ENCODE results near the gene TCF4. TPM values are rescaled to one million over a fixed set of nuclear protein-coding genes. Genes with fewer than 3 reads are reported as not detected.

The TCF4 gene
- polyA plus RNA-seq, 1 donor (not counting 4 experiments of a cell fraction or from before 2014, with no cell fraction given), result 9.7 TPM

GRCh38 chr18:55390898-55391297 is 197.1 kb downstream of the TCF4 start:
- no peak overlapping the region for H3K4me3 ChIP-seq (ENCODE audit: control insufficient read depth in 2 of 3, extremely low read depth in 1 of 3, insufficient read depth in 2 of 3, low read depth in 1 of 3, low read length in 3 of 3)
- H3K9me3 ChIP-seq (ENCODE audit: control insufficient read depth, low read depth, low read length), result no peaks in the 10 kb centered on the region
- H3K27ac ChIP-seq (ENCODE audit: control insufficient read depth, insufficient read depth, low read length), result no peak overlapping the region
- H3K4me1 ChIP-seq (ENCODE audit: control insufficient read depth, extremely low read depth, insufficient read depth, low read length), result no peaks in the 10 kb centered on the region
- no peaks in the 10 kb centered on the region for H3K9me1 ChIP-seq (ENCODE audit: control insufficient read depth, extremely low read depth, insufficient read depth, low read length)
- H3K36me3 ChIP-seq (ENCODE audit: control insufficient read depth in 2 of 2, extremely low read depth in 1 of 2, insufficient read depth in 2 of 2, low read length in 2 of 2), result no peaks in the 10 kb centered on the region
- no peak for FAIRE-seq
- DNase-seq (ENCODE audit: low read depth, low spot score), result no peak
- TF ChIP-seq, protein P1, sequence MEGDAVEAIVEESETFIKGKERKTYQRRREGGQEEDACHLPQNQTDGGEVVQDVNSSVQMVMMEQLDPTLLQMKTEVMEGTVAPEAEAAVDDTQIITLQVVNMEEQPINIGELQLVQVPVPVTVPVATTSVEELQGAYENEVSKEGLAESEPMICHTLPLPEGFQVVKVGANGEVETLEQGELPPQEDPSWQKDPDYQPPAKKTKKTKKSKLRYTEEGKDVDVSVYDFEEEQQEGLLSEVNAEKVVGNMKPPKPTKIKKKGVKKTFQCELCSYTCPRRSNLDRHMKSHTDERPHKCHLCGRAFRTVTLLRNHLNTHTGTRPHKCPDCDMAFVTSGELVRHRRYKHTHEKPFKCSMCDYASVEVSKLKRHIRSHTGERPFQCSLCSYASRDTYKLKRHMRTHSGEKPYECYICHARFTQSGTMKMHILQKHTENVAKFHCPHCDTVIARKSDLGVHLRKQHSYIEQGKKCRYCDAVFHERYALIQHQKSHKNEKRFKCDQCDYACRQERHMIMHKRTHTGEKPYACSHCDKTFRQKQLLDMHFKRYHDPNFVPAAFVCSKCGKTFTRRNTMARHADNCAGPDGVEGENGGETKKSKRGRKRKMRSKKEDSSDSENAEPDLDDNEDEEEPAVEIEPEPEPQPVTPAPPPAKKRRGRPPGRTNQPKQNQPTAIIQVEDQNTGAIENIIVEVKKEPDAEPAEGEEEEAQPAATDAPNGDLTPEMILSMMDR (optimal IDR thresholded peaks at IDR 0.05 in 1 of 3, IDR thresholded peaks at IDR 0.05 in 1 of 3, conservative IDR thresholded peaks at IDR 0.05 in 1 of 3; ENCODE audit: extremely low read depth in 1 of 3, insufficient read depth in 2 of 3, low read length in 3 of 3), result no peak
- no peak for TF ChIP-seq EZH2 (IDR thresholded peaks at IDR 0.05; ENCODE audit: low read length)
- H2AFZ ChIP-seq (ENCODE audit: control insufficient read depth, low read length), result no peak overlapping the region
- no peak overlapping the region for H3K4me2 ChIP-seq (ENCODE audit: control insufficient read depth, extremely low read depth, insufficient read depth, low read depth, low read length)
- dilution Hi-C loops (cut with MboI; ENCODE audit: extremely low pct_ligation_motif_present, low sequenced_read_pairs), result no loop called here
- H3K79me2 ChIP-seq (ENCODE audit: control insufficient read depth, insufficient read depth, low read length), result no peaks in the 10 kb centered on the region
- H4K20me1 ChIP-seq (ENCODE audit: control insufficient read depth, extremely low read depth, insufficient read depth, low read length), result no peaks in the 10 kb centered on the region
- no peak overlapping the region for H3K9ac ChIP-seq (ENCODE audit: control insufficient read depth, extremely low read depth, insufficient read depth, low read length)
- no peaks in the 10 kb centered on the region for H3K27me3 ChIP-seq (ENCODE audit: control insufficient read depth, extremely low read depth, insufficient read depth, low read length)

GRCh38 chr18:55387139-55387984 is 200.6 kb downstream of the TCF4 start:
- Histone ChIP-seq H4K20me1 (ENCODE audit: control insufficient read depth, extremely low read depth, insufficient read depth, low read length) (no peaks in the 10 kb centered on the region), H3K4me3 (ENCODE audit: control insufficient read depth in 2 of 3, extremely low read depth in 1 of 3, insufficient read depth in 2 of 3, low read depth in 1 of 3, low read length in 3 of 3) (no peak overlapping the region), H3K9me1 (ENCODE audit: control insufficient read depth, extremely low read depth, insufficient read depth, low read length) (no peaks in the 10 kb centered on the region), H3K9me3 (ENCODE audit: control insufficient read depth, low read depth, low read length) (no peaks in the 10 kb centered on the region), H3K9ac (ENCODE audit: control insufficient read depth, extremely low read depth, insufficient read depth, low read length) (no peak overlapping the region), H2AFZ (ENCODE audit: control insufficient read depth, low read length) (no peak overlapping the region), H3K36me3 (ENCODE audit: control insufficient read depth in 2 of 2, extremely low read depth in 1 of 2, insufficient read depth in 2 of 2, low read length in 2 of 2) (no peaks in the 10 kb centered on the region), H3K4me1 (ENCODE audit: control insufficient read depth, extremely low read depth, insufficient read depth, low read length) (no peaks in the 10 kb centered on the region), H3K27me3 (ENCODE audit: control insufficient read depth, extremely low read depth, insufficient read depth, low read length) (no peaks in the 10 kb centered on the region), H3K27ac (ENCODE audit: control insufficient read depth, insufficient read depth, low read length) (no peak overlapping the region), H3K4me2 (ENCODE audit: control insufficient read depth, extremely low read depth, insufficient read depth, low read depth, low read length) (no peak overlapping the region), H3K79me2 (ENCODE audit: control insufficient read depth, insufficient read depth, low read length) (no peaks in the 10 kb centered on the region)
- dilution Hi-C loops (cut with MboI; ENCODE audit: extremely low pct_ligation_motif_present, low sequenced_read_pairs), result no loop called here
- FAIRE-seq, result no peak
- TF ChIP-seq EZH2 (IDR thresholded peaks at IDR 0.05; ENCODE audit: low read length), result no peak
- TF ChIP-seq, protein P1 (optimal IDR thresholded peaks at IDR 0.05 in 1 of 3, IDR thresholded peaks at IDR 0.05 in 1 of 3, conservative IDR thresholded peaks at IDR 0.05 in 1 of 3; ENCODE audit: extremely low read depth in 1 of 3, insufficient read depth in 2 of 3, low read length in 3 of 3), result no peak
- DNase-seq (ENCODE audit: low read depth, low spot score), result no peak

Measured in keratinocyte (primary cell).